H9 (cell line): Measurements from ENCODE around the gene EEIG2. TPM values are rescaled to one million over a fixed set of nuclear protein-coding genes. Genes with fewer than 3 reads are reported as not detected.
"Not testable (repeated sequence)": the region's sequence is repeated elsewhere in the genome, so short reads cannot be mapped to it uniquely, and the experiment has no call there.

Source experiments
- DNase-seq: peaks from one replicate; pipeline ENCODE4 v3.0.0-alpha.2; 2017
- H2AFZ ChIP-seq: one replicate; pipeline ENCODE4 v1.6.1; 2013; ENCODE audit warnings: mild to moderate bottlenecking, low read length, control low read depth, moderate library complexity
- H2AK5ac ChIP-seq: 2 replicates; pipeline ENCODE4 v1.6.1; 2013; ENCODE audit warnings: low read length, control low read depth, mixed read lengths; ENCODE audit not compliant: insufficient read length
- H2BK120ac ChIP-seq: one replicate; pipeline ENCODE4 v1.6.1; 2013; ENCODE audit warnings: low read depth, mild to moderate bottlenecking, low read length, control low read depth, inconsistent platforms; ENCODE audit not compliant: poor library complexity, severe bottlenecking
- H2BK12ac ChIP-seq: 2 replicates; pipeline ENCODE4 v1.6.1; 2013; ENCODE audit warnings: low read length, control low read depth, mixed read lengths, low read depth; ENCODE audit not compliant: insufficient read length
- H2BK15ac ChIP-seq: 2 replicates; pipeline ENCODE4 v1.6.1; 2013; ENCODE audit warnings: low read depth, low read length, control low read depth
- H2BK20ac ChIP-seq: one replicate; pipeline ENCODE4 v1.6.1; 2013; ENCODE audit warnings: low read depth, mild to moderate bottlenecking, low read length, control low read depth, inconsistent platforms; ENCODE audit not compliant: poor library complexity, severe bottlenecking
- H2BK5ac ChIP-seq: 2 replicates; pipeline ENCODE4 v1.6.1; 2013; ENCODE audit warnings: low read length, control low read depth, mixed read lengths; ENCODE audit not compliant: insufficient read length
- H3K14ac ChIP-seq: 2 replicates; pipeline ENCODE4 v1.6.1; 2013; ENCODE audit warnings: low read length, control low read depth; ENCODE audit not compliant: insufficient read depth
- H3K18ac ChIP-seq: 2 replicates; pipeline ENCODE4 v1.6.1; 2013; ENCODE audit warnings: low read depth, mild to moderate bottlenecking, mixed read lengths, low read length, control low read depth; ENCODE audit not compliant: insufficient read length
- H3K23ac ChIP-seq: 2 replicates; pipeline ENCODE4 v1.6.1; 2013; ENCODE audit warnings: low read length, control low read depth, mixed read lengths, low read depth; ENCODE audit not compliant: insufficient read length
- H3K23me2 ChIP-seq: 2 replicates; pipeline ENCODE4 v1.6.1; 2013; ENCODE audit warnings: low read depth, mild to moderate bottlenecking, mixed read lengths, low read length, control low read depth; ENCODE audit not compliant: insufficient read length, poor library complexity, severe bottlenecking
- H3K27ac ChIP-seq: 2 replicates; pipeline ENCODE4 v1.5.1; 2013; ENCODE audit warnings: low read length, control low read depth, mixed read lengths, low read depth; ENCODE audit not compliant: insufficient read length
- H3K27me3 ChIP-seq: 2 replicates; pipeline ENCODE4 v1.6.1; 2013; ENCODE audit warnings: low read length, control low read depth, inconsistent platforms; ENCODE audit not compliant: insufficient read depth
- H3K4ac ChIP-seq: 2 replicates; pipeline ENCODE4 v1.6.1; 2013; ENCODE audit warnings: low read depth, mild to moderate bottlenecking, control low read depth, inconsistent platforms, low read length, moderate library complexity
- H3K4me1 ChIP-seq: 2 replicates; pipeline ENCODE4 v1.6.1; 2013; ENCODE audit warnings: low read length, control low read depth, inconsistent platforms; ENCODE audit not compliant: insufficient read depth
- H3K4me2 ChIP-seq: 2 replicates; pipeline ENCODE4 v1.6.1; 2013; ENCODE audit warnings: low read length, control low read depth, mixed read lengths; ENCODE audit not compliant: insufficient read length, insufficient read depth
- H3K56ac ChIP-seq: 2 replicates; pipeline ENCODE4 v1.6.1; 2013; ENCODE audit warnings: low read depth, mild to moderate bottlenecking, mixed read lengths, low read length, control low read depth; ENCODE audit not compliant: insufficient read length
- H3K79me1 ChIP-seq: 2 replicates; pipeline ENCODE4 v1.6.1; 2013; ENCODE audit warnings: low read depth, mild to moderate bottlenecking, moderate library complexity, low read length, control low read depth, inconsistent platforms; ENCODE audit not compliant: insufficient read depth, poor library complexity, severe bottlenecking
- H3K79me2 ChIP-seq: 2 replicates; pipeline ENCODE4 v1.6.1; 2013; ENCODE audit warnings: low read length, control low read depth, inconsistent platforms; ENCODE audit not compliant: insufficient read depth
- H3K9ac ChIP-seq: 2 replicates; pipeline ENCODE4 v1.6.1; 2013; ENCODE audit warnings: low read length, control low read depth, mixed read lengths; ENCODE audit not compliant: insufficient read length; ENCODE audit errors: extremely low read depth
- H3K9me3 ChIP-seq: one replicate; pipeline ENCODE4 v1.6.1; 2013; ENCODE audit warnings: low read depth, low read length, inconsistent platforms; ENCODE audit not compliant: control insufficient read depth
- H3T11ph ChIP-seq: one replicate; pipeline ENCODE4 v1.6.1; 2013; ENCODE audit warnings: mild to moderate bottlenecking, low read length, control low read depth, inconsistent platforms
- H4K20me1 ChIP-seq: one replicate; pipeline ENCODE4 v1.6.1; 2013; ENCODE audit not compliant: control insufficient read depth, insufficient read length, insufficient read depth
- H4K5ac ChIP-seq: 2 replicates; pipeline ENCODE4 v1.6.1; 2013; ENCODE audit warnings: low read depth, mild to moderate bottlenecking, mixed read lengths, low read length, control low read depth; ENCODE audit not compliant: insufficient read length
- H4K8ac ChIP-seq: replicated peaks from 2 replicates; pipeline ENCODE4 v1.6.1; 2013; ENCODE audit warnings: low read length, control low read depth, mixed read lengths, low read depth; ENCODE audit not compliant: insufficient read length
- H4K91ac ChIP-seq: 2 replicates; pipeline ENCODE4 v1.6.1; 2013; ENCODE audit warnings: low read depth, mild to moderate bottlenecking, moderate library complexity, mixed read lengths, low read length, control low read depth; ENCODE audit not compliant: insufficient read length
- H3K27ac Mint-ChIP-seq, 3 experiments: 2 replicates in 2 of 3; 3 replicates in 1 of 3; pipeline ENCODE4 v1.8.0; 2020 to 2021; ENCODE audit warnings: mixed read lengths in 3 of 3, mild to moderate bottlenecking in 1 of 3, moderate library complexity in 1 of 3
- H3K27me3 Mint-ChIP-seq: 2 replicates; pipeline ENCODE4 v1.8.0; 2021; ENCODE audit warnings: low read depth, mild to moderate bottlenecking, moderate library complexity, mixed read lengths
- H3K36me3 Mint-ChIP-seq, 3 experiments: 2 replicates in 2 of 3; 3 replicates in 1 of 3; pipeline ENCODE4 v1.8.0; 2020 to 2021; ENCODE audit warnings: low read depth in 3 of 3, mixed read lengths in 3 of 3; ENCODE audit not compliant: insufficient read depth in 1 of 3
- H3K4me1 Mint-ChIP-seq, 2 experiments: 2 replicates each; pipeline ENCODE4 v1.8.0; 2020; ENCODE audit warnings: mixed read lengths in 2 of 2
- H3K4me3 Mint-ChIP-seq, 2 experiments: 2 replicates in 1 of 2; 3 replicates in 1 of 2; pipeline ENCODE4 v1.8.0; 2020 to 2021; ENCODE audit warnings: mild to moderate bottlenecking in 2 of 2, mixed read lengths in 2 of 2, moderate library complexity in 1 of 2
- H3K9me3 Mint-ChIP-seq, 2 experiments: 2 replicates in 1 of 2; 3 replicates in 1 of 2; pipeline ENCODE4 v1.8.0; 2020; ENCODE audit warnings: mild to moderate bottlenecking in 2 of 2, mixed read lengths in 2 of 2, moderate library complexity in 1 of 2
- WGBS: extraction: QIAGEN DNeasy Blood & Tissue Kit; methylation state at CpG from one replicate; pipeline ENCODE4 v1.1.7; 2013; ENCODE audit warnings: missing lambda C conversion rate, low lambda C conversion rate, mixed read lengths; ENCODE audit not compliant: insufficient read length; ENCODE audit errors: extremely low coverage; 5-methylcytosine and 5-hydroxymethylcytosine counted together
- total RNA-seq: library from RNA; stranded (reverse); gene quantifications from 2 replicates; pipeline ENCODE4 v1.2.1, GENCODE V29; 2021

Gene EEIG2
- total RNA-seq, 1 experiment from 2014 or later: 17.0 TPM

GRCh38 chr1:108517301-108517897 is 42.5 kb upstream of the EEIG2 start:
- not testable (repeated sequence) for H3K27ac ChIP-seq, H2BK12ac ChIP-seq, H3K79me2 ChIP-seq, H3K27ac Mint-ChIP-seq, H4K5ac ChIP-seq, H3K18ac ChIP-seq, H3K79me1 ChIP-seq, H4K8ac ChIP-seq, H4K20me1 ChIP-seq, H3K4ac ChIP-seq, H3K9me3 Mint-ChIP-seq, H2BK15ac ChIP-seq, H3K23ac ChIP-seq, H3K4me3 Mint-ChIP-seq, H3K14ac ChIP-seq, H3K27me3 Mint-ChIP-seq, H3K4me2 ChIP-seq, H4K91ac ChIP-seq, H3K56ac ChIP-seq, H3K27me3 ChIP-seq, H3K23me2 ChIP-seq, H3K9me3 ChIP-seq, H3K4me1 ChIP-seq, H2AFZ ChIP-seq, H3K9ac ChIP-seq, H3K36me3 Mint-ChIP-seq, H3T11ph ChIP-seq, H2AK5ac ChIP-seq, H2BK20ac ChIP-seq, H2BK5ac ChIP-seq, H2BK120ac ChIP-seq, DNase-seq
- WGBS: no CpG with 5 or more reads among the region's 6 CpGs
- peaks cover 7 to 25% of the 10 kb centered on the region in 2 experiments for H3K4me1 Mint-ChIP-seq
